ENCODE results near the gene RSRC2. TPM values are rescaled to one million over a fixed set of nuclear protein-coding genes. Genes with fewer than 3 reads are reported as not detected.
A peak's percentile ranks its signal among the peaks of the same experiment; 100 is the strongest.
"Not testable (repeated sequence)": the region's sequence is repeated elsewhere in the genome, so short reads cannot be mapped to it uniquely, and the experiment has no call there.

The RSRC2 gene
- total RNA-seq (100 to 1,000 TPM; 292 to 297 TPM), total RNA-seq (345 to 611 reads per million in 2 donors)

DNA sequence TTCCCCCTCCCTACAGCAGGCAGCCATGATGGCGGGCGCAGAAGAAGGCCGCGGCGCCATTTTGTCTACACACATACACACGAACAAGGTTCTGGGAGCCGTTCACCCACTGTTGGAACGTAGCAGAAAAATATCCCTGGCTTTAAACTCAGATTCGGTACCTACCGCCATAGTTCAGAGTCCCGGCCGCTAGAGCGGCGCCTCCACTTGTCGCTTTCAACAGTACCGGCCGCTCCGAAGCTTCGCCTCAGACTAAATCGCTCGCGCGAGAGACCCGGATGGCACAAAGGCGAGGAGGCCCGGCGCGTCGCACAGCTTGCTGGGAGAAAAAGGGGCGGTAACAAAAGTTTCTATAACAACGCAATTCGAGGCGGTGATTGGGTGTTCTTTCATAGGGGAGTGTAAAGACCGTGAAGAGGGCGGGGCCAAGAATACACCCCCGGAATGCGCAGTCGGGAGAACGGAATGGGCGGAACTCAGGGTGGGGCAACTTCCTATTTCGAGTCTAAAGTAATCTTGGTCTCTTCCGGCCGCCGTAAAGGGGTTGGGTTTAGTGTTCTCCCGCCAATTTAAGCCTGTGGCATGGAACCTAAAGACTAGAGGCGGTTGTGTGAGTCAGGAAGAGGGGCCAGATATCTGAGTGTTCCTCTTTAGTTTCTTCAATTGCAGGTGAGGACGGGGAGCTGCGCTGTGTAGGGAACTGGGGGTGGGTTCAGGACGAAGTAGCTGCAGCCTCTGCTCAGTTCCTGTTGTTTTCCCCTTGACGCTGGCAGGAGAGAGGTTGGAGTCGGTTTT, at the start of gene RSRC2, which contains the start of gene KNTC1:
RSRC2 (minus strand) TSS at position 254 of the 795 bp plus-strand sequence; CDS start at position 171, 83 bp downstream.
KNTC1 (plus strand) TSS at position 567 of the 795 bp plus-strand sequence. CDS start 2,815 bp downstream, outside the sequence.
- no peaks in the 10 kb centered on the region for H3K27me3 Mint-ChIP-seq
- DNase-seq = peak; percentile 89 to 95 (median 92)
- ATAC-seq = peak; percentile 91
- peaks cover 19% of the 10 kb centered on the region for H3K4me1 Mint-ChIP-seq
- no peaks in the 10 kb centered on the region for H3K36me3 Mint-ChIP-seq (ENCODE audit: low read depth)
- H3K27ac Mint-ChIP-seq = no peak within 1 kb of the TSS
- no peaks in the 10 kb centered on the region for H3K9me3 ChIP-seq (ENCODE audit: control insufficient read depth, low read length, poor library complexity, severe bottlenecking)
- H3K4me3 Mint-ChIP-seq = no peak within 1 kb of the TSS

DNA sequence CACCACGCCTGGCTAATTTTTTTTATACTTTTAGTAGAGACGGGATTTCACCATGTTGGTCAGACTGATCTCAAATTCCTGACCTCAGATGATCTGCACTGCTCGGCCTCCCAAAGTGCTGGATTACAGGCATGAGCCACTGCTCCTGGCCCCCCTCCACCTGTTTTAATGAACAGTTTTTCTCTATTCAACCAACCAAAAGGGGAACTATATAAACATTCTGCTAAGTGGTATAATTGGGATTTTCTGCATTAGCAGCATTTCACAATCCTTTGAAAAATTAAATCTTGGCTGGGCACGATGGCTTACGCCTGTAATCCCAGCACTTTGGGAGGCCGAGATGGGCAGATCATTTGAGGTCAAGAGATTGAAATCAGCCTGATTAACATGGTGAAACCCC, 45.1 kb upstream of the RSRC2 start:
- Mint-ChIP-seq H3K36me3 (ENCODE audit: low read depth) (peaks cover 5% of the 10 kb centered on the region), H3K27me3 (no peaks in the 10 kb centered on the region), H3K27ac (no peak overlapping the region), H3K4me3 (no peak overlapping the region), H3K4me1 (no peaks in the 10 kb centered on the region)
- no peaks in the 10 kb centered on the region for H3K9me3 ChIP-seq (ENCODE audit: control insufficient read depth, low read length, poor library complexity, severe bottlenecking)
- DNase-seq = no peak
- no peak for ATAC-seq

DNA sequence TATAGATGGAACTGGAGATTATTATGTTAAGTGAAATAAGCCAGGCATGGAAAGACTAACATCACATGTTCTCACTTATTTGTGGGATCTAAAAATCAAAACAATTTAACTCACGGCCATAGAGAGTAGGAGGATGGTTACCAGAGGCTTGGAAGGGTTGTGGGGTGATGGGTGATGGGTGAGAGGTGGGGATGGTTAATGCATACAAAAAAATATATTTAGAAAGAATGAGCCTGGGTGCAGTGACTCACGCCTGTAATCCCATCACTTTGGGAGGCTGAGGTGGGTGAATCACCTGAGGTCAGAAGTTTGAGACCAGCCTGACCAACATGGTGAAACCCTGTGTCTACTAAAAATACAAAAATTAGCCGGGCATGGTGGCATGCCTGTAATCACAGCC, 43.3 kb upstream of the RSRC2 start:
- H3K27ac Mint-ChIP-seq = peak overlapping the region; percentile 34
- not testable (repeated sequence) for ATAC-seq; H3K4me3 Mint-ChIP-seq; DNase-seq; H3K27me3 Mint-ChIP-seq; H3K36me3 Mint-ChIP-seq (ENCODE audit: low read depth); H3K4me1 Mint-ChIP-seq; H3K9me3 ChIP-seq (ENCODE audit: control insufficient read depth, low read length, poor library complexity, severe bottlenecking)

DNA sequence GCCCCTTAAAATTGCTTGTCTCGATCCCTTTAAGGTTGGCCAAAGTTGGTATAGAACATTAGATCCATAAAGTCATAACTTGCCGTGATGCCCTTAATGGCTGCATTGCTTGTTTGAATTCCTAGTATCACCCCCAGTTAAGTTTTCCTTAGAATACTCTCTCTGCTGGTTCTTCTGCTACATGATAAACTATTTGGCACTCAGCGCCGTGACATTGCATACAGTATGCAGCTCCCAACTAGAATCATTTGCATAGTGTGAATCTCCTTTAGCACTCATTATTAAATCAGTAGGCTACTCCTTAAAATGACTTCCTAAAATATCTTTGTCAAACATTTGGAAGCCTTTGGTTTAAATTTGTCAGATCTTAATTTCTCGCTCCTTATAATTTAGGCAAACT, 42.6 kb upstream of the RSRC2 start:
- no peaks in the 10 kb centered on the region for H3K36me3 Mint-ChIP-seq (ENCODE audit: low read depth)
- DNase-seq (no peak), ATAC-seq (no peak)
- H3K27ac Mint-ChIP-seq = peak overlapping the region; percentile 34
- H3K27me3 Mint-ChIP-seq = no peaks in the 10 kb centered on the region
- H3K9me3 ChIP-seq (ENCODE audit: control insufficient read depth, low read length, poor library complexity, severe bottlenecking) = no peaks in the 10 kb centered on the region
- no peak overlapping the region for H3K4me3 Mint-ChIP-seq
- no peaks in the 10 kb centered on the region for H3K4me1 Mint-ChIP-seq

DNA sequence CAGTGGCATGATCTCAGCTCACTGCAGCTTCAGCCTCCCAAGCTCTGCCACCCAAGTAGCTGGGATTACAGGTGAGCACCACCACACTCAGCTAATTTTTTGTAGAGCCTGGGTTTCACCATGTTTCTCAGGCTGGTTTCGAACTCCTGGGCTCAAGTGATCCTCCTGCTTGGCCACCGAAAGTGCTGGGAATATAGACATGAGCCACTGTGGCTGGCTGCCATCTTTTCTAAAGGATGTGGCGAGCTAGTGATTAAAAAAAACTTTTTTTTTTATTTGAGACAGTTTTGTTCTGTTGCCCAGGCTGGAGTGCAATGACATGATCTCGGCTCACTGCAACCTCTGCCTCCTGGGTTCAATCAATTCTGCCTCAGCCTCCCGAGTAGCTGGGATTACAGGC, 40.1 kb upstream of the RSRC2 start:
- not testable (repeated sequence) for H3K4me1 Mint-ChIP-seq; H3K27me3 Mint-ChIP-seq; H3K4me3 Mint-ChIP-seq; DNase-seq; H3K27ac Mint-ChIP-seq; H3K9me3 ChIP-seq (ENCODE audit: control insufficient read depth, low read length, poor library complexity, severe bottlenecking); H3K36me3 Mint-ChIP-seq (ENCODE audit: low read depth); ATAC-seq

DNA sequence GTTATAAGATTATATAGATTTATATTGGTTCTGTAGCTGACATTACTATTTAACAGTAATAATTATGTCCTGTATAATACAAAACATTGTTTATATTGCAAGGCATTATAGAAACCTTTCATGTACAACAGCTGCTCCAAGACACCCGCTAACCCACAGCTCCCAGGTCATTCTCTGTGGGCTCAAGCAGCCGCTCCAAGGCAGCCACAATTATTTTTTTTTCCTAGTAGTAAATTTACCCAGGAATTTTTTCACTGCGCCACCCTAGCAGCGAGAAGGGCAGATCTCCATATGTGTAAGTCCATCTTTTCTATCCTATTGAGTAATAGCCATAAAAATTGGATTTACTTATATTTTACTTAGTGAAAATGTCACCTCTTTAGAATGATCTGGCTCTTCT, 36.6 kb upstream of the RSRC2 start:
- no peak overlapping the region for H3K27ac Mint-ChIP-seq
- no peaks in the 10 kb centered on the region for H3K27me3 Mint-ChIP-seq
- H3K36me3 Mint-ChIP-seq (ENCODE audit: low read depth) = peaks cover 3% of the 10 kb centered on the region
- H3K9me3 ChIP-seq (ENCODE audit: control insufficient read depth, low read length, poor library complexity, severe bottlenecking) = no peaks in the 10 kb centered on the region
- DNase-seq = no peak
- ATAC-seq = no peak
- H3K4me3 Mint-ChIP-seq = no peak overlapping the region
- H3K4me1 Mint-ChIP-seq = no peaks in the 10 kb centered on the region

DNA sequence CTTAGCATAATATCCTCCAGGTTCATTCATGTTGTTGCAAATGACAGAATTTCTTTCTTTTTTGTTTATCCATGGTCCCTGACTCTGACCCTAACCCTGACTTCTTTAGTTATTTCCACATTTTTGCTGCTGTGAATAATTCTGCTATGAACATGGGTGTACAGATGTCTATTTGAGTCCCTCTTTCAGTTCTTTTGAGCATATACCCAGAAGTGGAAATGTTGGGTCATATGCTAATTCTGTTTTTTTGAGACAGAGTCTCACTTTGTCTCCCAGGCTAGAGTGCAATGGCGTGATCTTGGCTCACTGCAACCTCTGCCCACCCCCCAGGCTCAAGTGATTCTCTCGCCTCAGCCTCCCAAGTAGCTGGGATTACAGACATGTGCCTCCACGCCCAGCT, 33.4 kb upstream of the RSRC2 start:
- no peak overlapping the region for H3K27ac Mint-ChIP-seq

GRCh38 chr12:122558745-122559641, 32.3 kb upstream of the RSRC2 start:
- Mint-ChIP-seq H3K4me1 (no peaks in the 10 kb centered on the region), H3K27ac (no peak overlapping the region), H3K4me3 (no peak overlapping the region), H3K27me3 (no peaks in the 10 kb centered on the region), H3K36me3 (ENCODE audit: low read depth) (peaks cover 3% of the 10 kb centered on the region)
- ATAC-seq (no peak), DNase-seq (no peak)
- H3K9me3 ChIP-seq (ENCODE audit: control insufficient read depth, low read length, poor library complexity, severe bottlenecking) = no peaks in the 10 kb centered on the region

More for the DNA sequence above, 33.4 kb upstream of the RSRC2 start:
- Mint-ChIP-seq H3K36me3 (ENCODE audit: low read depth) (peaks cover 3% of the 10 kb centered on the region), H3K27me3 (no peaks in the 10 kb centered on the region), H3K4me3 (no peak overlapping the region), H3K4me1 (no peaks in the 10 kb centered on the region)
- DNase-seq (no peak), ATAC-seq (no peak)
- H3K9me3 ChIP-seq (ENCODE audit: control insufficient read depth, low read length, poor library complexity, severe bottlenecking) = no peaks in the 10 kb centered on the region

GRCh38 chr12:122547330-122547729, 20.6 kb upstream of the RSRC2 start:
- peaks cover 2% of the 10 kb centered on the region for H3K36me3 Mint-ChIP-seq (ENCODE audit: low read depth)
- ATAC-seq = no peak
- no peaks in the 10 kb centered on the region for H3K27me3 Mint-ChIP-seq
- no peak overlapping the region for H3K4me3 Mint-ChIP-seq
- DNase-seq = no peak
- H3K4me1 Mint-ChIP-seq = no peaks in the 10 kb centered on the region
- no peaks in the 10 kb centered on the region for H3K9me3 ChIP-seq (ENCODE audit: control insufficient read depth, low read length, poor library complexity, severe bottlenecking)
- H3K27ac Mint-ChIP-seq = no peak overlapping the region

DNA sequence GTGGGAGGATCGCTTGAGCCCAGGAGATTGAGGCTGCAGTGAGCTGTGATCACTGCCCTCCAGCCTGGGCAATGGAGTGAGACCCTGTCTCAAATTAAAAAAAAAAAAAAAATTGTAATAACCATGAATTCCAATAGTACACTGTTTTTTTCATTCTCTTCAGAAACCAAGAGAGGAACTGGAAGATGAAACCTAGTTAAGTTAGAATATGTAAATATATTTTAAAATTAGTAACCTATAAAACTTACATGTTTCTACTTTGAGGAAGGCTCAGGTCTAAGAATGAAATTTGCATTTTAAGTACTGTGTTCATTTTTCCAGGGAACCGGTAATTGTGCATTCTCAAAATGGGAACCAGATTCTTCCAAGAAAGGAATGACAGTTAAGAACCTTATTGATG, 19.1 kb upstream of the RSRC2 start:
- DNase-seq (no peak), ATAC-seq (no peak)
- no peak overlapping the region for H3K4me3 Mint-ChIP-seq
- H3K36me3 Mint-ChIP-seq (ENCODE audit: low read depth) = no peaks in the 10 kb centered on the region
- no peaks in the 10 kb centered on the region for H3K27me3 Mint-ChIP-seq
- H3K27ac Mint-ChIP-seq = no peak overlapping the region
- H3K9me3 ChIP-seq (ENCODE audit: control insufficient read depth, low read length, poor library complexity, severe bottlenecking) = no peaks in the 10 kb centered on the region
- H3K4me1 Mint-ChIP-seq = no peaks in the 10 kb centered on the region

DNA sequence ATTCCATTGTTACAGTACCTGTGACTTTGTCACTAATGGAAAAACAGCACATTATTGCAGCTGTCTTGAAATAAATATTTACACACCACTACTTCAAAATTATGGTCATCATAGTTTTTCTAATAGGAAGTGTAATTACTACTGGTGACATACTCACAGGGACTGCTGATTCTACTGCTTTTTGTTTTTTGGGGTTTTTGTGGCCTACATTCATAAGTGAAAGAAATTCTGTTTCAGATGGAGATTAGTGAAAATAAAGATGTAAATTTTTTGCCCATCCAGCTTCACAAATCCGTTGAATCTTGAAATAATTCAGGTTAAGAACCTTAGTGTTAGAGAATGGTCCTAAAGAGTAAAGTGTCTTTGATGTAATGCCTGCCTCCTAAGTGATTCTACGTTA, 17.8 kb upstream of the RSRC2 start:
- Mint-ChIP-seq H3K27ac (no peak overlapping the region), H3K4me1 (no peaks in the 10 kb centered on the region), H3K36me3 (ENCODE audit: low read depth) (no peaks in the 10 kb centered on the region), H3K4me3 (no peak overlapping the region), H3K27me3 (no peaks in the 10 kb centered on the region)
- ATAC-seq (no peak), DNase-seq (no peak)
- H3K9me3 ChIP-seq (ENCODE audit: control insufficient read depth, low read length, poor library complexity, severe bottlenecking) = no peaks in the 10 kb centered on the region

- H3K9me3 ChIP-seq (ENCODE audit: control insufficient read depth, low read length, poor library complexity, severe bottlenecking) = no peaks in the 10 kb centered on the region
- Mint-ChIP-seq H3K4me1 (peaks cover 2% of the 10 kb centered on the region), H3K36me3 (ENCODE audit: low read depth) (peaks cover 2% of the 10 kb centered on the region), H3K27me3 (no peaks in the 10 kb centered on the region), H3K4me3 (no peak overlapping the region), H3K27ac (no peak overlapping the region)
- DNase-seq (no peak), ATAC-seq (no peak)
These were observed 11.8 kb upstream of the RSRC2 start for GRCh38 chr12:122538496-122538895.

- no peaks in the 10 kb centered on the region for H3K9me3 ChIP-seq (ENCODE audit: control insufficient read depth, low read length, poor library complexity, severe bottlenecking)
- Mint-ChIP-seq H3K36me3 (ENCODE audit: low read depth) (peaks cover 2% of the 10 kb centered on the region), H3K4me1 (peaks cover 2% of the 10 kb centered on the region), H3K27ac (peak overlapping the region; percentile 53), H3K4me3 (no peak overlapping the region), H3K27me3 (no peaks in the 10 kb centered on the region)
- no peak for DNase-seq
- ATAC-seq = no peak
These were observed 10.3 kb upstream of the RSRC2 start for GRCh38 chr12:122537021-122537420.

Data from T-helper 17 cell (primary cell).